Sigmoid colon (tissue), 7 donors: ENCODE measurements around the gene RELCH. TPM values are rescaled to one million over a fixed set of nuclear protein-coding genes. Genes with fewer than 3 reads are reported as not detected.

Experiments
- DNase-seq: peaks from one replicate; pipeline ENCODE4 v3.0.0-alpha.2; 2019
- H3K27ac ChIP-seq, 4 donors: fragments of 200-600 bp; sonication (generic); one replicate each; pipeline ENCODE4 v1.5.1; 2016 to 2019; ENCODE audit warnings: mild to moderate bottlenecking in 1 of 4
- H3K27me3 ChIP-seq, 3 donors: fragments of 200-600 bp; sonication (generic); one replicate each; pipeline ENCODE4 v1.5.1; 2019; ENCODE audit warnings: mild to moderate bottlenecking in 1 of 3
- H3K36me3 ChIP-seq, 4 donors: fragments of 200-600 bp; sonication (generic); one replicate each; pipeline ENCODE4 v1.5.1; 2016 to 2019
- H3K4me1 ChIP-seq, 4 donors: fragments of 200-600 bp; sonication (generic); one replicate each; pipeline ENCODE4 v1.5.1; 2017 to 2019
- H3K4me3 ChIP-seq, 4 donors: fragments of 200-600 bp; sonication (generic); one replicate each; pipeline ENCODE4 v1.5.1; 2017 to 2019; ENCODE audit warnings: mild to moderate bottlenecking in 2 of 4, moderate library complexity in 1 of 4
- H3K9me3 ChIP-seq, 4 donors: fragments of 200-600 bp in 3 of 4; sonication (generic) in 3 of 4; one replicate each; pipeline versions ENCODE4 v1.5.1 to v1.6.1; 2013 to 2019
- CTCF ChIP-seq, 4 experiments: fragments of 450-650 bp in 3 of 4; fragments of 200-600 bp in 1 of 4; IDR thresholded peaks; one replicate each; pipeline ENCODE4 v1.5.1; 2016 to 2019; ENCODE audit warnings: antibody characterized with exemption in 4 of 4, mild to moderate bottlenecking in 3 of 4, moderate library complexity in 2 of 4
- EP300 ChIP-seq, 4 donors: sonication (generic); formaldehyde crosslinking; IDR thresholded peaks; one replicate each; pipeline ENCODE4 v1.6.1; 2017; ENCODE audit warnings: antibody characterized with exemption in 4 of 4
- POLR2A ChIP-seq, 2 donors: fragments of 450-650 bp; IDR thresholded peaks; one replicate each; pipeline ENCODE4 v1.6.1; 2016; ENCODE audit warnings: antibody characterized with exemption in 2 of 2, mild to moderate bottlenecking in 2 of 2, moderate library complexity in 2 of 2
- POLR2AphosphoS5 ChIP-seq, 4 donors: sonication (generic); formaldehyde crosslinking; IDR thresholded peaks; one replicate each; pipeline ENCODE4 v1.6.1; 2017; ENCODE audit warnings: antibody characterized with exemption in 4 of 4
- WGBS, 2 donors: extraction: QIAGEN DNeasy Blood & Tissue Kit; methylation state at CpG; one replicate each; pipeline ENCODE4 v1.1.7; 2013; 5-methylcytosine and 5-hydroxymethylcytosine counted together
- intact Hi-C: fragments of 100-400 bp; cut with DNase I; formaldehyde crosslinking; loops from one replicate; pipeline ENCODE4 v1.15.1; 2023
- polyA plus RNA-seq, 3 donors: library from polyadenylated mRNA; stranded (reverse); fragments of 200-250 nt; gene quantifications; one replicate each; pipeline ENCODE4 v1.2.3, GENCODE V29; 2013
- total RNA-seq, 4 donors: library from RNA; depleted of rRNA; stranded (reverse); fragments of >200 nt; gene quantifications; one replicate each; pipeline ENCODE4 v1.1.0, GENCODE V29; 2016
- donor health status: healthy with polysubstance abuse.
- donor health status: Bipolar disorder and iron deficiency.
- donor health status: healthy.

RELCH gene
- total and polyA plus RNA-seq, 7 donors: 6.6 to 28.8 (median 19.3) TPM

DNA sequence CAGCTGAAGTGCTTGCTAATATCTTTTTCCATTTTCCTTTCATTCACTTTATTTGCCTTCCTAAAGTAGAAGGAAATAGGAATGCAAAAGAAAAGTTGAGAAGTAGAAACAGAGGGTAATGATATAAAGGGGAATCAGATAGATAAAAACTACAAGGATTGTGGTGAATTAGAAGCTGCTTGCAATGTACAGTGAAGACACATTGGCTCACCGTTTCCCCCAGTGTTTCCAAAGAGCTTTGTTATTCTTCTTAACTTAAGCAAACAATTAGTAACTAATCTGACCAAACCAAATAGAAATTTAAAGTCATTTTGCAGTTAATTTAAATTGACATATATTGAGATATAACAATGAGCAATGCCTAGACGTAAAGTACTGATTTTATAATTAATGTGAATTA lies 63.4 kb downstream of the RELCH start:
- DNase-seq: no peak
- intact Hi-C loops: no loop called here
- Histone ChIP-seq H3K27ac (no peak overlapping the region), H3K27me3 (no peaks in the 10 kb centered on the region), H3K4me1 (no peaks in the 10 kb centered on the region), H3K36me3 (peaks cover 0 to 38% (median 0%) of the 10 kb centered on the region in 4 donors), H3K4me3 (no peak overlapping the region), H3K9me3 (no peaks in the 10 kb centered on the region)
- 51 to 78% methylated on average over 2 of the region's 2 CpGs for WGBS, 2 donors
- TF ChIP-seq EP300 (IDR thresholded peaks at IDR 0.05): no peak
- no peak for TF ChIP-seq POLR2A (IDR thresholded peaks at IDR 0.05)
- TF ChIP-seq CTCF (IDR thresholded peaks at IDR 0.05): no peak
- TF ChIP-seq POLR2AphosphoS5 (IDR thresholded peaks at IDR 0.05): no peak

DNA sequence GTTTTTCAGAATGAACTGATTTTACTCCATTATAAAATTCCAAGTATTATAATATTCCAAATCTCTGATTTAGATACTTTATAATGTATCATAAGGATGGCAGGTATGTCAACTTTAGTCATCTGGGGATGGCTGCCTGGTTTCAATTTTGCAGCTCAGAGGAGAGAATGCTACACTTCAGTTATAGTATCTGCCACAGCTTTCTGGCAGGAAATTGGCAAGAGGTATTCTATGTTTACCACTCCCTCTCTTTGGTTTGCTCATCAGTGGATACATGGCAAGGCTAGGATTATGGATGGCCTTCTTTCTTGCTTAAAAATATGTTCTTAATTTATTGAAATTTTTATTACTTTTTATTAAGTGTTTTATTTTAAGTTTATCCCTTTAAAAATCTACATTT lies 71.0 kb downstream of the RELCH start:
- H3K27ac ChIP-seq: no peak overlapping the region
- peaks cover 0 to 80% (median 16%) of the 10 kb centered on the region in 4 donors for H3K36me3 ChIP-seq
- intact Hi-C loops: no loop called here
- no peaks in the 10 kb centered on the region for H3K27me3 ChIP-seq
- H3K4me3 ChIP-seq: no peak overlapping the region
- no peak for DNase-seq
- no peaks in the 10 kb centered on the region for H3K4me1 ChIP-seq
- no peaks in the 10 kb centered on the region for H3K9me3 ChIP-seq
- no peak for TF ChIP-seq EP300 (IDR thresholded peaks at IDR 0.05)
- TF ChIP-seq POLR2A (IDR thresholded peaks at IDR 0.05): no peak
- TF ChIP-seq POLR2AphosphoS5 (IDR thresholded peaks at IDR 0.05): no peak
- TF ChIP-seq CTCF (IDR thresholded peaks at IDR 0.05): no peak

GRCh38 chr18:62258616-62259015 lies 71.6 kb downstream of the RELCH start:
- no peak for DNase-seq
- Histone ChIP-seq H3K36me3 (peaks cover 0 to 84% (median 16%) of the 10 kb centered on the region in 4 donors), H3K4me3 (no peak overlapping the region), H3K9me3 (no peaks in the 10 kb centered on the region), H3K27ac (no peak overlapping the region), H3K27me3 (no peaks in the 10 kb centered on the region), H3K4me1 (no peaks in the 10 kb centered on the region)
- intact Hi-C loops: no loop called here
- no peak for TF ChIP-seq POLR2AphosphoS5 (IDR thresholded peaks at IDR 0.05)
- TF ChIP-seq POLR2A (IDR thresholded peaks at IDR 0.05): no peak
- TF ChIP-seq EP300 (IDR thresholded peaks at IDR 0.05): no peak
- no peak for TF ChIP-seq CTCF (IDR thresholded peaks at IDR 0.05)

DNA sequence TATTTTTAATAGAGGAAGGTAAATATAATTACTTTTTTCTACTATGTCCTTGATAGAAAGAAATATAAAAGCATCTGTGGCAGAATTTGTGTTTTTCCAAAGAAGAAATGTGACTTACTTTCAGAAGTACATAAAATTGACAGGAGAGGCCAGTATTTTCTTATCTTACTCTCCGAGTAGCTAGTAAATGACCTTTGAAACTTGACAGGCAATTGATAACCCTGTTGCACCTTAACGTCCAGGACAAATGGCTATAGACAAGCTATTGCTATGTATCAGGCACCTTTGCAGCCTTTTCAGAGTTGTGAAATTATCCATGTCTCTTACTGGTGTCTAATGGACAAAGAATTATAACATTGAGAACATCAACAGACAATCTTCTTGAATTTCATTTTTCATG lies 75.0 kb downstream of the RELCH start:
- H3K27me3 ChIP-seq: no peaks in the 10 kb centered on the region
- no peak for TF ChIP-seq POLR2AphosphoS5 (IDR thresholded peaks at IDR 0.05)
- no peak for TF ChIP-seq EP300 (IDR thresholded peaks at IDR 0.05)
- TF ChIP-seq CTCF (IDR thresholded peaks at IDR 0.05): no peak
- no peak for TF ChIP-seq POLR2A (IDR thresholded peaks at IDR 0.05)
- H3K27ac ChIP-seq: no peak overlapping the region
- WGBS, 2 donors: 21 to 62% methylated on average over 2 of the region's 2 CpGs
- no peaks in the 10 kb centered on the region for H3K4me1 ChIP-seq
- no peak for DNase-seq
- intact Hi-C loops: no loop called here
- H3K9me3 ChIP-seq: no peaks in the 10 kb centered on the region
- H3K4me3 ChIP-seq: no peak overlapping the region
- peaks cover 0 to 92% (median 18%) of the 10 kb centered on the region in 4 donors for H3K36me3 ChIP-seq

GRCh38 chr18:62264984-62265383 lies 77.9 kb downstream of the RELCH start:
- TF ChIP-seq CTCF (IDR thresholded peaks at IDR 0.05) (no peak), POLR2A (IDR thresholded peaks at IDR 0.05) (no peak), POLR2AphosphoS5 (IDR thresholded peaks at IDR 0.05) (no peak), EP300 (IDR thresholded peaks at IDR 0.05) (no peak)
- no peak overlapping the region for H3K4me3 ChIP-seq
- 59 to 90% methylated on average over 2 of the region's 2 CpGs for WGBS, 2 donors
- intact Hi-C loops: no loop called here
- peaks cover 0 to 84% (median 5%) of the 10 kb centered on the region in 4 donors for H3K36me3 ChIP-seq
- H3K9me3 ChIP-seq: no peaks in the 10 kb centered on the region
- H3K27me3 ChIP-seq: no peaks in the 10 kb centered on the region
- no peak overlapping the region for H3K27ac ChIP-seq
- no peaks in the 10 kb centered on the region for H3K4me1 ChIP-seq
- no peak for DNase-seq
